GM12878 (cell line): ENCODE data around the gene SLC2A5. TPM values are rescaled to one million over a fixed set of nuclear protein-coding genes. Genes with fewer than 3 reads are reported as not detected.

ENCODE experiments used
- ATAC-seq: fragments of 200-7000 bp; cut with Tn5 transposase; 3 replicates; pipeline ENCODE4 v1.9.1; 2020; ENCODE audit warnings: mild to moderate bottlenecking, moderate library complexity
- BruUV-seq: library from RNA; stranded (reverse); fragments of 400-500 nt; replicated peaks from 2 replicates; lab custom pipeline; 2021; lab: Mats Ljungman, UMichigan
- CTCF ChIA-PET: fragments of 300-600 bp; sonication (Branson Sonifier 250); formaldehyde crosslinking; extraction: SDS; loops from one replicate; lab custom pipeline; 2021; ENCODE audit warnings: inconsistent platforms; lab: Yijun Ruan, JAX
- POLR2A ChIA-PET: fragments of 350-600 bp; formaldehyde crosslinking; extraction: SDS; loops from one replicate; lab custom pipeline; 2021; ENCODE audit warnings: inconsistent platforms; lab: Charles Lee
- RAD21 ChIA-PET: fragments of 300-600 bp; sonication (Branson Sonifier 250); formaldehyde crosslinking; loops from one replicate; lab custom pipeline; 2023; ENCODE audit warnings: antibody characterized with exemption; ENCODE audit not compliant: unreplicated experiment; lab: Charles Lee
- SMC1A ChIA-PET: fragments of 300-600 bp; sonication (Branson Sonifier 250); formaldehyde crosslinking; loops from one replicate; lab custom pipeline; 2023; ENCODE audit not compliant: unreplicated experiment, uncharacterized antibody; lab: Charles Lee
- DNase-seq: peaks from one replicate; pipeline ENCODE4 v3.0.0-alpha.2; 2011; ENCODE audit warnings: low read depth, low spot score
- FAIRE-seq: peaks from 3 replicates; lab custom pipeline; 2011; peaks lifted over from hg19 to GRCh38; lab: Jason Lieb, UNC
- H2AFZ ChIP-seq: 2 replicates; pipeline ENCODE4 v1.6.0; 2011; ENCODE audit warnings: low read depth, low read length, control low read depth; ENCODE audit not compliant: control insufficient read depth
- H3K27ac ChIP-seq: 2 replicates; pipeline ENCODE4 v1.5.1; 2011; ENCODE audit warnings: control low read depth; ENCODE audit not compliant: control insufficient read depth, insufficient read depth
- H3K27me3 ChIP-seq, 2 experiments: replicated peaks in 1 of 2; 2 replicates each; pipeline versions ENCODE4 v1.6.0 to v1.6.1; 2011; ENCODE audit warnings: low read length in 1 of 2; ENCODE audit not compliant: control insufficient read depth in 2 of 2, insufficient read depth in 2 of 2
- H3K36me3 ChIP-seq, 2 experiments: 2 replicates each; pipeline ENCODE4 v1.5.1; 2011; ENCODE audit warnings: low read length in 1 of 2; ENCODE audit not compliant: control insufficient read depth in 2 of 2, insufficient read depth in 2 of 2
- H3K4me1 ChIP-seq: 2 replicates; pipeline ENCODE4 v1.6.1; 2011; ENCODE audit warnings: mild to moderate bottlenecking, low read length, moderate library complexity, mixed read lengths; ENCODE audit not compliant: control insufficient read depth, insufficient read depth
- H3K4me2 ChIP-seq: 2 replicates; pipeline ENCODE4 v1.6.0; 2011; ENCODE audit warnings: control low read depth; ENCODE audit not compliant: control insufficient read depth, insufficient read depth
- H3K4me3 ChIP-seq: fragments of 200-600 bp; sonication (generic); 2 replicates; pipeline ENCODE4 v1.5.1; 2016
- H3K79me2 ChIP-seq: 2 replicates; pipeline ENCODE4 v1.6.0; 2011; ENCODE audit warnings: low read length; ENCODE audit not compliant: control insufficient read depth, insufficient read depth
- H3K9ac ChIP-seq: 2 replicates; pipeline ENCODE4 v1.8.0; 2011; ENCODE audit warnings: low read length, control low read depth, mixed read lengths; ENCODE audit not compliant: control insufficient read depth, insufficient read depth
- H3K9me3 ChIP-seq: replicated peaks from 3 replicates; pipeline ENCODE4 v1.5.1; 2011; ENCODE audit warnings: mild to moderate bottlenecking, low read length; ENCODE audit not compliant: control insufficient read depth, insufficient read depth
- H4K20me1 ChIP-seq: 2 replicates; pipeline ENCODE4 v1.6.0; 2011; ENCODE audit not compliant: control insufficient read depth, insufficient read depth
- BRCA1 ChIP-seq: IDR thresholded peaks from 2 replicates; pipeline ENCODE4 v1.6.1; 2011; ENCODE audit warnings: low read depth, low read length, improper control_type of control experiment
- CEBPZ ChIP-seq: fragments of 150-350 bp; IDR thresholded peaks from 2 replicates; pipeline ENCODE4 v1.6.1; 2016; ENCODE audit warnings: low read depth, low read length
- HDAC6 ChIP-seq: fragments of 200-600 bp; sonication (generic); IDR thresholded peaks from one replicate; pipeline ENCODE4 v1.8.0; 2017; ENCODE audit warnings: antibody characterized with exemption; ENCODE audit not compliant: unreplicated experiment
- IKZF1 ChIP-seq: fragments of 450-650 bp; conservative IDR thresholded peaks from 2 replicates; pipeline ENCODE4 v1.6.1; 2017; ENCODE audit warnings: antibody characterized with exemption, mild to moderate bottlenecking
- NFYA ChIP-seq: IDR thresholded peaks from 2 replicates; pipeline ENCODE4 v1.6.1; 2011; ENCODE audit warnings: low read depth, mild to moderate bottlenecking, low read length, improper control_type of control experiment, borderline replicate concordance
- NFYB ChIP-seq: IDR thresholded peaks from 2 replicates; pipeline ENCODE4 v1.6.1; 2011; ENCODE audit warnings: low read depth, mild to moderate bottlenecking, low read length, improper control_type of control experiment, moderate library complexity; ENCODE audit not compliant: insufficient read depth
- RBBP5 ChIP-seq: fragments of 200-600 bp; sonication (generic); conservative IDR thresholded peaks from 2 replicates; pipeline ENCODE4 v1.6.1; 2016
- ZZZ3 ChIP-seq: IDR thresholded peaks from 2 replicates; pipeline ENCODE4 v1.6.1; 2011; ENCODE audit warnings: low read depth; ENCODE audit not compliant: control insufficient read depth, insufficient read length
- WGBS: methylation state at CpG from one replicate; pipeline ENCODE4 v1.1.6; 2016; ENCODE audit warnings: low lambda C conversion rate; ENCODE audit not compliant: insufficient replicate concordance, insufficient coverage; ENCODE audit errors: missing lambda C conversion rate; 5-methylcytosine and 5-hydroxymethylcytosine counted together
- in situ Hi-C: fragments of 300-500 bp; cut with MboI; formaldehyde crosslinking; loops from 9 replicates; pipeline ENCODE4 v1.14.3; 2018; ENCODE audit warnings: mixed read lengths
- intact Hi-C: fragments of 100-400 bp; cut with micrococcal nuclease; formaldehyde crosslinking; loops from one replicate; pipeline ENCODE4 v1.14.2; 2022; ENCODE audit not compliant: unreplicated experiment
- polyA plus RNA-seq, 11 experiments: library from polyadenylated mRNA; depleted of rRNA in 4 of 11; unstranded in 6 of 11; stranded (reverse) in 5 of 11; fragments of >200 nt; fragmentation: Nextera tagmentation in 4 of 11; fragmentation: Illumina TruSeq in 1 of 11; extraction: Ambion mirVana in 4 of 11; extraction: Trizol in 1 of 11; gene quantifications; 1 replicate in 1 of 11; 2 replicates in 10 of 11; pipeline versions ENCODE4 v1.2.1 to v1.2.3, GENCODE V29; 2011 to 2016; ENCODE audit warnings: inconsistent platforms in 2 of 11, missing spikeins in 2 of 11, low read depth in 1 of 11
- total RNA-seq, 4 experiments: library from RNA; depleted of rRNA in 3 of 4; stranded (reverse); fragments of >200 nt in 3 of 4; fragmentation: Illumina TruSeq in 1 of 4; extraction: Trizol in 1 of 4; gene quantifications; 2 replicates each; pipeline versions ENCODE4 v1.2.1 to v1.2.3, GENCODE V29; 2013 to 2021
- TF ChIP-seq, protein P1 (sequence below): IDR thresholded peaks from 2 replicates; pipeline ENCODE4 v1.6.1; 2011; ENCODE audit warnings: mild to moderate bottlenecking, low read depth, low read length, moderate library complexity; ENCODE audit not compliant: insufficient replicate concordance
- TF ChIP-seq, protein P2 (sequence below): IDR thresholded peaks from 2 replicates; pipeline ENCODE4 v1.6.1; 2011; ENCODE audit warnings: low read depth, mild to moderate bottlenecking, low read length, moderate library complexity, borderline replicate concordance; ENCODE audit errors: extremely low read depth
- TF ChIP-seq, protein P3 (sequence below): IDR thresholded peaks from 2 replicates; pipeline ENCODE4 v1.6.1; 2012; ENCODE audit warnings: mild to moderate bottlenecking, low read depth, low read length

SLC2A5 gene
- total and polyA plus RNA-seq, 10 of the 15 experiments (the other 5 are each of a cell fraction or from before 2014, with no cell fraction given) = 4.5 to 76.6 (median 23.9) TPM

DNA sequence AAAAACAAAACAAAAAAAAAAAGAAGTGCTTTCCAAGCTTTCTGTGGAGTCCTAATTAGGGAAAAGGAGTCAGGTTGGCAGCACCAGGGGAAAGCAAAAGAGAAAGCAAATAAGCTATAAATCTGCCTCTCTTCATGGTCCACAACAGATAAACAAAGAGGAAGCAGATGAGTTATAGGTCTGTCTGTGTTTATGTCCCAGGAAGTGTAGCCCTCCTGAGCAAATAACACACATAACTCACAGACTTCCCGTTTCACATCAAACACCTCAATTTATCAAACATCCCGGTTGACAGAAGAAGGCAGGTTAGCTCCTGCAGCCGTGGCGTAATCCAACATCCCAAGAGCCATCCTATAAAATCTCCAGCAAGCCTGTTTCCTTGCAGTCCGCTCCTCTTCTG, 5.6 kb upstream of the SLC2A5 start (continued):
- no peak for TF ChIP-seq CEBPZ
- TF ChIP-seq NFYB = no peak
- TF ChIP-seq IKZF1 = 0 out of 2 replicates have a peak, but pooled peaks have one; percentile 25
- TF ChIP-seq, protein P1, sequence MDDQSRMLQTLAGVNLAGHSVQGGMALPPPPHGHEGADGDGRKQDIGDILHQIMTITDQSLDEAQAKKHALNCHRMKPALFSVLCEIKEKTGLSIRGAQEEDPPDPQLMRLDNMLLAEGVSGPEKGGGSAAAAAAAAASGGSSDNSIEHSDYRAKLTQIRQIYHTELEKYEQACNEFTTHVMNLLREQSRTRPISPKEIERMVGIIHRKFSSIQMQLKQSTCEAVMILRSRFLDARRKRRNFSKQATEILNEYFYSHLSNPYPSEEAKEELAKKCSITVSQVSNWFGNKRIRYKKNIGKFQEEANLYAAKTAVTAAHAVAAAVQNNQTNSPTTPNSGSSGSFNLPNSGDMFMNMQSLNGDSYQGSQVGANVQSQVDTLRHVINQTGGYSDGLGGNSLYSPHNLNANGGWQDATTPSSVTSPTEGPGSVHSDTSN = peak; percentile 7

DNA sequence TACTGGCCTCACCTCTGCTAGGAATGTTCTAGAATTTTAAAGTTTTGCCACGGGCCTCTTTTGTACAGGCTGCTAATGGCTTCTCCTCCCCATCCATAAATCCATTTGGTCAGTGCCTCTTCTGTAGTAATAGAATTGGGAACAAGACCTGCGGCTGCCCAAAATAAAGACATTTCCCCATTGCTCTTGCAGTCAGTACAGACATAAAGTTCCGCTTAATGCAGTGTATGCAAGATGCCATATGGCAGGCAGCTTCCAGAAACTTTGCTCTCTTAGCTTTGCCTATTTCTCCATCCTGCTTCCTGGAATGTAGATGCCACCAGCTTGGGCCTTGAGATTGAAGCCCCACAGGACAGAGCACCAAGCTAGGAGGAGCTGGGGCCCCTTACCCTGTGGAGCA, 3.7 kb upstream of the SLC2A5 start:
- intact Hi-C loops = no loop called here
- in situ Hi-C loops = no loop called here
- RAD21 ChIA-PET = interaction anchor here (1.7 kb wide), 1 partner anchor 11 kb away, joined by 7 read pairs; no protein-coding TSS in a partner anchor
- peaks cover 9% of the 10 kb centered on the region for H3K79me2 ChIP-seq
- H3K27ac ChIP-seq = no peak overlapping the region
- POLR2A ChIA-PET = no interaction called here
- no peaks in the 10 kb centered on the region for H4K20me1 ChIP-seq
- CTCF ChIA-PET = no interaction called here
- no peaks in the 10 kb centered on the region for H3K27me3 ChIP-seq
- H3K4me3 ChIP-seq = no peak overlapping the region
- DNase-seq = no peak
- no peaks in the 10 kb centered on the region for H3K9me3 ChIP-seq
- peaks cover 27% of the 10 kb centered on the region for H3K4me1 ChIP-seq
- 78% methylated on average over 3 of the region's 3 CpGs for WGBS
- SMC1A ChIA-PET = interaction anchor here (0.6 to 1.0 kb wide), 2 partner anchors 9 to 67 kb away, joined by 3 read pairs; no protein-coding TSS in a partner anchor
- H2AFZ ChIP-seq = no peak overlapping the region
- no peak overlapping the region for H3K4me2 ChIP-seq
- BruUV-seq = no TSS peak
- no peak for ATAC-seq
- FAIRE-seq = no peak
- no peaks in the 10 kb centered on the region for H3K36me3 ChIP-seq
- H3K9ac ChIP-seq = no peak overlapping the region
- TF ChIP-seq, protein P2, sequence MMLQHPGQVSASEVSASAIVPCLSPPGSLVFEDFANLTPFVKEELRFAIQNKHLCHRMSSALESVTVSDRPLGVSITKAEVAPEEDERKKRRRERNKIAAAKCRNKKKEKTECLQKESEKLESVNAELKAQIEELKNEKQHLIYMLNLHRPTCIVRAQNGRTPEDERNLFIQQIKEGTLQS = no peak
- TF ChIP-seq, protein P1 = no peak
- TF ChIP-seq BRCA1 = no peak
- no peak for TF ChIP-seq HDAC6
- TF ChIP-seq RBBP5 = no peak
- TF ChIP-seq, protein P3, sequence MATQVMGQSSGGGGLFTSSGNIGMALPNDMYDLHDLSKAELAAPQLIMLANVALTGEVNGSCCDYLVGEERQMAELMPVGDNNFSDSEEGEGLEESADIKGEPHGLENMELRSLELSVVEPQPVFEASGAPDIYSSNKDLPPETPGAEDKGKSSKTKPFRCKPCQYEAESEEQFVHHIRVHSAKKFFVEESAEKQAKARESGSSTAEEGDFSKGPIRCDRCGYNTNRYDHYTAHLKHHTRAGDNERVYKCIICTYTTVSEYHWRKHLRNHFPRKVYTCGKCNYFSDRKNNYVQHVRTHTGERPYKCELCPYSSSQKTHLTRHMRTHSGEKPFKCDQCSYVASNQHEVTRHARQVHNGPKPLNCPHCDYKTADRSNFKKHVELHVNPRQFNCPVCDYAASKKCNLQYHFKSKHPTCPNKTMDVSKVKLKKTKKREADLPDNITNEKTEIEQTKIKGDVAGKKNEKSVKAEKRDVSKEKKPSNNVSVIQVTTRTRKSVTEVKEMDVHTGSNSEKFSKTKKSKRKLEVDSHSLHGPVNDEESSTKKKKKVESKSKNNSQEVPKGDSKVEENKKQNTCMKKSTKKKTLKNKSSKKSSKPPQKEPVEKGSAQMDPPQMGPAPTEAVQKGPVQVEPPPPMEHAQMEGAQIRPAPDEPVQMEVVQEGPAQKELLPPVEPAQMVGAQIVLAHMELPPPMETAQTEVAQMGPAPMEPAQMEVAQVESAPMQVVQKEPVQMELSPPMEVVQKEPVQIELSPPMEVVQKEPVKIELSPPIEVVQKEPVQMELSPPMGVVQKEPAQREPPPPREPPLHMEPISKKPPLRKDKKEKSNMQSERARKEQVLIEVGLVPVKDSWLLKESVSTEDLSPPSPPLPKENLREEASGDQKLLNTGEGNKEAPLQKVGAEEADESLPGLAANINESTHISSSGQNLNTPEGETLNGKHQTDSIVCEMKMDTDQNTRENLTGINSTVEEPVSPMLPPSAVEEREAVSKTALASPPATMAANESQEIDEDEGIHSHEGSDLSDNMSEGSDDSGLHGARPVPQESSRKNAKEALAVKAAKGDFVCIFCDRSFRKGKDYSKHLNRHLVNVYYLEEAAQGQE = no peak
- TF ChIP-seq ZZZ3 = no peak
- no peak for TF ChIP-seq NFYA
